Astrocyte of the spinal cord (primary cell): ENCODE measurements around the gene RPTOR.

Experiments
- DNase-seq: peaks from one replicate; pipeline ENCODE4 v3.0.0; 2011; ENCODE audit warnings: low read depth, low spot score
- H3K4me3 ChIP-seq: 2 replicates; pipeline ENCODE4 v1.5.1; 2011; ENCODE audit warnings: low read depth, mild to moderate bottlenecking, low read length, moderate library complexity
- in situ Hi-C: cut with HindIII; loops from 2 replicates; pipeline ENCODE4 v1.10.0; 2017; ENCODE audit warnings: low sequenced_read_pairs
- TF ChIP-seq, protein P1 (sequence below): IDR thresholded peaks from 2 replicates; pipeline ENCODE4 v1.5.1; 2012; ENCODE audit warnings: low read depth, mild to moderate bottlenecking, low read length, inconsistent platforms

RPTOR gene

DNA sequence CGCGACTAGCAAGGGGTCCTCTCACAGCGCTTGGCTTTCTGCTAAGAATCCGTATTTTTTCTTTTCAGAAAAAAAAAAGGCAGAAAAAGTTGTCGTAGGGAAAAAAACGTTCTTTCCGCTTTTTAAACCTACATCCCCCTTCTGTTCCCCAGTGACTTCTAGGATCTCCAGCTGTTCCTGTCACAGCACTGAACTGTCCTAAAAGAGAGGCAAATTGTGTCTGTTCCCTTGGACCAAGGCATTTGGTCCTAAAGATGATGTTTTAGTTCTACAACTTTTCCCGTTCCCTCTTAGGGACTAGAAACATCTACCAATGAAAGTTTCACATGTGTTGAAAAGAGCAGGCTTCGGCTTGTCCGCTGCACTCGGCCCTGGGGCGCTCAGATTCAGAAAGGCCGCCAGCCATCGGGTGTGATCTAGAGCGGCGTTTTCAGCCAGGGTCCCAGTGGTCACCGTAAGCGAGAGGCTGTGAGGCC lies 346.3 kb downstream of the RPTOR start:
- in situ Hi-C loops: no loop called here
- TF ChIP-seq, protein P1, sequence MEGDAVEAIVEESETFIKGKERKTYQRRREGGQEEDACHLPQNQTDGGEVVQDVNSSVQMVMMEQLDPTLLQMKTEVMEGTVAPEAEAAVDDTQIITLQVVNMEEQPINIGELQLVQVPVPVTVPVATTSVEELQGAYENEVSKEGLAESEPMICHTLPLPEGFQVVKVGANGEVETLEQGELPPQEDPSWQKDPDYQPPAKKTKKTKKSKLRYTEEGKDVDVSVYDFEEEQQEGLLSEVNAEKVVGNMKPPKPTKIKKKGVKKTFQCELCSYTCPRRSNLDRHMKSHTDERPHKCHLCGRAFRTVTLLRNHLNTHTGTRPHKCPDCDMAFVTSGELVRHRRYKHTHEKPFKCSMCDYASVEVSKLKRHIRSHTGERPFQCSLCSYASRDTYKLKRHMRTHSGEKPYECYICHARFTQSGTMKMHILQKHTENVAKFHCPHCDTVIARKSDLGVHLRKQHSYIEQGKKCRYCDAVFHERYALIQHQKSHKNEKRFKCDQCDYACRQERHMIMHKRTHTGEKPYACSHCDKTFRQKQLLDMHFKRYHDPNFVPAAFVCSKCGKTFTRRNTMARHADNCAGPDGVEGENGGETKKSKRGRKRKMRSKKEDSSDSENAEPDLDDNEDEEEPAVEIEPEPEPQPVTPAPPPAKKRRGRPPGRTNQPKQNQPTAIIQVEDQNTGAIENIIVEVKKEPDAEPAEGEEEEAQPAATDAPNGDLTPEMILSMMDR: no peak
- DNase-seq: no peak
- no peak overlapping the region for H3K4me3 ChIP-seq

DNA sequence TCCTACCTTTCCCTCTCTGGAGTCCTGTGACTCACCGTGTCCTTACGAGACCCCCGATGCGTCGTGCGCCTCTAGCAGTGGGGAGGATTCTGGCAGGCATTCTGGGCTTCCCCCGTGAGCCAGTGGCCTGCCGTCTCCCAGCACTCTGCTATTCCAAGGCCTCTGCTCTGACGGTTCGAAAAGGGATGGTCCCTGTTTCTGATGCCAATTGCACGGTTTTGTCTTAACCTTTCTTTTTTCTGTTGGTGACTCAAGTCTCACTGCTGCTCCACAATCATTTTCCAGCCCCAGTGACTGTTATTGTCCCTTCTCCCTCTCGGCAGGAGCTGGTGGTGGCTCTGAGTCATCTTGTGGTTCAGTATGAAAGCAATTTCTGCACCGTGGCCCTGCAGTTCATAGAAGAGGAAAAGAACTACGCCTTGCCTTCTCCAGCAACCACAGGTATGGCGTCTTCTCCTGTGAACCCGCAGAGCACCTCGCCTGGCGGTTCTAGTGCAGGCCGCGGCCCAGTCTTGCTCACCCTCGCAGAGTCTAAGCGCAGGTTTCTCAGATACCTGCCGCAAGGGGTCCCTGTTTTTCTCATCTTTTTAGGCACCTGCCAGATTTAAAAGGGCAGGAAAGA lies 346.9 kb downstream of the RPTOR start:
- peak; percentile 92 for DNase-seq
- TF ChIP-seq, protein P1: no peak
- H3K4me3 ChIP-seq: peak overlapping the region; percentile 10
- in situ Hi-C loops: no loop called here

DNA sequence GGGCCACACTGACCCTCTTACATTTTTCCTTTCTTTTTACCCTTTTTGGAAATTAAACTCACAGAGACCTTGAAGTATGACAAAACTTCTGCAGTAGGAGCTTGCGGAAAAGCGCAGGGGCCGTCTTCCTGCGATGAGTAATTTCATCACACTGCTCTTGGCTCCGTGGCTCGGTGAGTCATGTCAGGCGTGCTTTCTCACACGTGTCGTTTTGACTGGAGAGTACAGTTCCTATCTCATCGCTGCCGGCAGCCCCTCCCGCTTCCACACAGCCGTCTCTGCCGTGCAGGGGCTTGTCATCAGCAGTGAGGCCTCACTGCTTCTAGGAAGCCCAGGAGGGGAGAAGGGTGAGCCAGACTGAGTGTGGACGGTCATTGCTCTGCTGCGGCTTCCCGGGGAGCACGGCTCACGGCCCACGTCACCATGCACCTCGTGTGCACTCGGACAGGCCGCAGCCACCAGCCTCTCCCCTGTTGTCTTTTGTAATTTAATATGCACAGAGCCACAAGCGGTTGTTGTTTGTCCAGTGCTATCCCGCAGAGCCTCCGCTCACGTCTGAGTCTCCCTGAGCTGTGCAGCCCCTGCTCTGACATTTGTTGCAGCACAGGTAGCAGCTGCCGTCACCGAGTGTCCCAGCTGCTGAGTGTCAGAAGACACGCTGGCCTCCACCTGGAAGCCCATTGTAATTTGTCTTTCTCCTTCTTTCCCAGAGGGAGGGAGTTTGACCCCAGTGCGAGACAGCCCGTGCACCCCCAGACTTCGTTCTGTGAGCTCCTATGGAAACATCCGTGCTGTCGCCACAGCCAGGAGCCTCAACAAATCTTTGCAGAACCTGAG lies 347.6 kb downstream of the RPTOR start:
- in situ Hi-C loops: no loop called here
- TF ChIP-seq, protein P1: no peak
- peak; percentile 99 for DNase-seq
- peak overlapping the region; percentile 10 for H3K4me3 ChIP-seq

DNA sequence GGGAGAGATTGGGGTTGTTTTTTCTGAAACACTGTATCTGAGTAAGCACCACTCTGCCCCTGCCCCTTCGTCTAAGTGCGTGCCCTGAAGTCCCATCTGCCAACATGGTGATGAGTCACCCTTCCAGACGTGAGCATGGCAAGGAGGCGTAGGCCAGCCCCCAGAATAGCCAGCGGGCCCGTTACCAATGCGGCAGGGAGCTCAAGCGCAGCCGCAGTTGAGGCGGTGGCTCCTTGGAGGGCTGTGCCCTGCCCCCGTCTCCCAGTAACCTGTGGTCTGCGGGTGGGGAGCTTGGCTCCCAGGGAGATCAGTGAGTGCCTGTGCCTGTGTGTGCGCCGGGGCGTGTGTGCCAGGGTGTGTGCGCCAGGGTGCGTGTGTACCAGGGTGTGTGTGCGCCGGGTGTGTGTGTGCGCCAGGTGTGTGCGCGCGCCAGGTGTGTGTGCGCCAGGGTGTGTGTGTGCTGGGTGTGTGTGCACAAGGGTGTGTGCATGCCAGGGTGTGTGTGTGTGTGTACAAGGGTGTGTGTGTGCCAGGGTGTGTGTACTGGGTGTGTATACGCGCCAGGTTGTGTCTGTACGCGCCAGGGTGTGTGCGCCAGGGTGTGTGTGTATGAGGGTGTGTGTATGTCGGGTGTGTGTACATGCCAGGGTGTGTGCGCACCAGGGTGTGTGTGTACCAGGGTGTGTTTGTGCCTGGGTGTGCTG lies 348.4 kb downstream of the RPTOR start:
- TF ChIP-seq, protein P1: no peak
- DNase-seq: peak; percentile 80
- H3K4me3 ChIP-seq: no peak overlapping the region
- in situ Hi-C loops: no loop called here

DNA sequence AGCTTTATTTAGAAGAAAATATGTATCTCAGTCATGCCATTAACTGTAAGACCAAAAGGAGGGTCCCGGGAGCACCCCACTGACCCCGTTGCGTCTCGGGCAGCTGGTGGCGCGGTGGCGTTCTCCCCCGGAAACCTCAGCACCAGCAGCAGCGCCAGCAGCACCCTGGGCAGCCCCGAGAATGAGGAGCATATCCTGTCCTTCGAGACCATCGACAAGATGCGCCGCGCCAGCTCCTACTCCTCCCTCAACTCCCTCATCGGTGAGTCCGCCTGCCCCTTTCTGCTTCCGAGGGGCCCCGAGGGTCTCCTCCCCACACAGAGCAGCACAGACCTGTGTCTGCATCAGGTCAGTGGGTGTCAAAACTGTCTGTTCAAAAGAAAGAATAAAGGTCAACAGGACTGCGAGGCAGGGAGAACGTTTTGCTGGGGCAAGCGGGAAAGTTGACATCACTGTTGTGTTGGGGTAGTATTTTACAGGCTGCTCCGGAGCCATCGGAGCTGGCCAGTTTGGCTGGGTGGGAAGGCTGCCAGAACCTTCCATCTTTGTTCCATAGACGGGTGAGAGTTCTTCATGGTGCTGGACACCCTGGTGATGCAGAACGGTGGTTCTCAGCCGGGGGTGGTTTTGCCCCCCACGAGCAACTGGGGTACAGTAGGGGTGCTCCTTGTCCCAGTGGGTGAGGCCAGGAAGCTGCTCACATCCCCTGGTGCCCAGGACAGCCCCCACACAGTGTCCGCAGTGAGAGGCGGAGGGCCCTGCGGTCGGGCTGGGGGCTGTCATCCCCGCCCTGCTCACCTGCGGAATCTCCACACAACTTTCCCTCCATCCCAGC lies 349.2 kb downstream of the RPTOR start:
- no peak overlapping the region for H3K4me3 ChIP-seq
- in situ Hi-C loops: no loop called here
- TF ChIP-seq, protein P1: no peak
- no peak for DNase-seq

DNA sequence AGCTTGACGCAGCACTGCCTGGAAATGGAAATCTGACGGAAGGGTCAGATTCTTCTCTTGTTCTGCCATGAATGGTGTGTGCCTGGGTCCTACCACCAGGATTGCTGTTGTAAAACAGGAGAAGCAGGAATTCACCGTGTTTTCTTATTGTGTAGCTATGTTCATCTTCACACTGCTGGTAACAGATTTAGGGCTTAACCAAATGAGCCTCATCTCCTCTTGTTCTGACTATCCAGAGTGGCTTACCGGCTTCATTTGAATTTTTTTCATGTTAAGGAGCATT lies 349.7 kb downstream of the RPTOR start:
- DNase-seq: no peak
- H3K4me3 ChIP-seq: no peak overlapping the region
- in situ Hi-C loops: no loop called here
- TF ChIP-seq, protein P1: peak; percentile 40
